HepG2 (cell line): ENCODE data around the gene ATP9B. TPM values are rescaled to one million over a fixed set of nuclear protein-coding genes. Genes with fewer than 3 reads are reported as not detected.

Experiments used
- ATAC-seq: fragments of 200-7000 bp; cut with Tn5 transposase; 3 replicates; pipeline ENCODE4 v1.9.1; 2020; ENCODE audit warnings: mild to moderate bottlenecking, moderate library complexity
- BruUV-seq: library from RNA; stranded (reverse); fragments of 400-500 nt; replicated peaks from 2 replicates; lab custom pipeline; 2021; lab: Mats Ljungman, UMichigan
- CTCF ChIA-PET: fragments of 300-600 bp; formaldehyde crosslinking; extraction: SDS; loops from one replicate; lab custom pipeline; 2021; ENCODE audit warnings: low total read pairs, inconsistent platforms, low intra/inter-chr PET ratio; lab: Yijun Ruan, JAX
- POLR2A ChIA-PET: fragments of 350-600 bp; sonication (Branson Sonifier 250); formaldehyde crosslinking; loops from one replicate; lab custom pipeline; 2020; ENCODE audit warnings: antibody characterized with exemption, inconsistent platforms; lab: Yijun Ruan, JAX
- DNase-seq: peaks from one replicate; pipeline ENCODE4 v3.0.0-alpha.2; 2015; ENCODE audit warnings: low spot score
- FAIRE-seq: peaks from 3 replicates; lab custom pipeline; 2011; peaks lifted over from hg19 to GRCh38; lab: Jason Lieb, UNC
- H2AFZ ChIP-seq: one replicate; pipeline ENCODE4 v1.6.1; 2011; ENCODE audit warnings: low read length, inconsistent platforms
- H3K27ac ChIP-seq: fragments of 300-600 bp; 3 replicates; pipeline ENCODE4 v1.8.0; 2011; ENCODE audit warnings: mixed run types, mild to moderate bottlenecking, mixed read lengths, low read length, inconsistent platforms; ENCODE audit not compliant: insufficient read depth; ENCODE audit errors: extremely low read length
- H3K27me3 ChIP-seq, 2 experiments: fragments of 200-600 bp in 1 of 2; 2 replicates in 1 of 2; 3 replicates in 1 of 2; pipeline versions ENCODE4 v1.6.0 to v1.8.0; 2011; ENCODE audit warnings: low read length in 2 of 2, mild to moderate bottlenecking in 2 of 2, moderate library complexity in 2 of 2, inconsistent platforms in 1 of 2; ENCODE audit not compliant: insufficient read depth in 2 of 2, control insufficient read depth in 1 of 2
- H3K36me3 ChIP-seq, 2 experiments: fragments of 200-600 bp in 1 of 2; replicated peaks in 1 of 2; 2 replicates in 1 of 2; 3 replicates in 1 of 2; pipeline versions ENCODE4 v1.5.1 to v1.8.0; 2011; ENCODE audit warnings: low read length in 2 of 2, inconsistent platforms in 1 of 2; ENCODE audit not compliant: insufficient read depth in 2 of 2, control insufficient read depth in 1 of 2
- H3K4me1 ChIP-seq: 2 replicates; pipeline ENCODE4 v1.5.1; 2012; ENCODE audit warnings: low read length, inconsistent platforms; ENCODE audit not compliant: insufficient read depth
- H3K4me2 ChIP-seq: 2 replicates; pipeline ENCODE4 v1.6.0; 2011; ENCODE audit warnings: low read depth, low read length, inconsistent platforms
- H3K4me3 ChIP-seq, 3 experiments: fragments of 200-600 bp in 1 of 3; sonication (generic), shearing (Covaris generic) in 1 of 3; replicated peaks in 1 of 3; 2 replicates each; pipeline ENCODE4 v1.5.1; 2011 to 2016; ENCODE audit warnings: low read length in 3 of 3, inconsistent platforms in 2 of 3, low read depth in 2 of 3, mild to moderate bottlenecking in 2 of 3, control low read depth in 1 of 3, mixed read lengths in 1 of 3; ENCODE audit not compliant: insufficient read depth in 1 of 3
- H3K79me2 ChIP-seq: one replicate; pipeline ENCODE4 v1.6.1; 2011; ENCODE audit warnings: low read length, inconsistent platforms; ENCODE audit not compliant: insufficient read depth
- H3K9ac ChIP-seq: 2 replicates; pipeline ENCODE4 v1.6.0; 2011; ENCODE audit warnings: mild to moderate bottlenecking, low read depth, low read length, inconsistent platforms; ENCODE audit not compliant: insufficient read depth
- H3K9me3 ChIP-seq: 2 replicates; pipeline ENCODE4 v1.5.1; 2012; ENCODE audit warnings: mild to moderate bottlenecking, low read length
- H4K20me1 ChIP-seq: 2 replicates; pipeline ENCODE4 v1.6.0; 2011; ENCODE audit warnings: inconsistent platforms, mild to moderate bottlenecking, low read length, moderate library complexity; ENCODE audit not compliant: insufficient read depth
- AKAP8 ChIP-seq: sonication (generic); formaldehyde crosslinking; IDR thresholded peaks from 2 replicates; pipeline ENCODE4 v1.5.1; 2020; ENCODE audit warnings: mild to moderate bottlenecking, missing genetic modification reagents
- ARID3A ChIP-seq: IDR thresholded peaks from 2 replicates; pipeline ENCODE4 v1.6.1; 2012; ENCODE audit warnings: low read depth, low read length, improper control_type of control experiment
- EHMT2 ChIP-seq: fragments of 200-600 bp; sonication (generic); IDR thresholded peaks from 2 replicates; pipeline ENCODE4 v1.7.0; 2017; ENCODE audit warnings: antibody characterized with exemption, low read depth, low read length, borderline replicate concordance
- HNRNPL ChIP-seq: fragments of 200-400 bp; formaldehyde crosslinking; IDR thresholded peaks from 2 replicates; pipeline ENCODE4 v1.6.1; 2017; ENCODE audit warnings: mild to moderate bottlenecking, low read depth, low read length
- HNRNPLL ChIP-seq: fragments of 200-400 bp; formaldehyde crosslinking; IDR thresholded peaks from 2 replicates; pipeline ENCODE4 v1.6.1; 2017; ENCODE audit warnings: mild to moderate bottlenecking, low read depth, low read length; ENCODE audit not compliant: poor library complexity, severe bottlenecking
- IRF2 ChIP-seq: IDR thresholded peaks from 2 replicates; pipeline ENCODE4 v1.6.1; 2018; ENCODE audit warnings: missing genetic modification reagents, missing compliant biosample characterization
- KLF6 ChIP-seq: IDR thresholded peaks from 2 replicates; pipeline ENCODE4 v1.8.0; 2016; ENCODE audit warnings: missing biosample characterization, missing genetic modification reagents
- KLF9 ChIP-seq: IDR thresholded peaks from 2 replicates; pipeline ENCODE4 v1.6.1; 2016; ENCODE audit warnings: low read depth
- PRDM10 ChIP-seq: sonication (generic); formaldehyde crosslinking; IDR thresholded peaks from 2 replicates; pipeline ENCODE4 v1.4.0; 2020; ENCODE audit warnings: low read depth, missing genetic modification reagents
- TEF ChIP-seq: sonication (generic); formaldehyde crosslinking; IDR thresholded peaks from 2 replicates; pipeline ENCODE4 v1.5.0; 2020; ENCODE audit warnings: missing genetic modification reagents
- ZNF138 ChIP-seq: sonication (generic); formaldehyde crosslinking; IDR thresholded peaks from 2 replicates; pipeline ENCODE4 v1.5.0; 2020; ENCODE audit warnings: mild to moderate bottlenecking, low read depth, missing genetic modification reagents
- ZNF777 ChIP-seq: sonication (generic); formaldehyde crosslinking; IDR thresholded peaks from 2 replicates; pipeline ENCODE4 v1.4.0; 2020; ENCODE audit warnings: missing genetic modification reagents
- WGBS: methylation state at CpG from one replicate; pipeline ENCODE4 v1.1.6; 2017; ENCODE audit warnings: low lambda C conversion rate; 5-methylcytosine and 5-hydroxymethylcytosine counted together
- in situ Hi-C: cut with HindIII; loops from 2 replicates; pipeline ENCODE4 v1.10.0; 2017; ENCODE audit warnings: low pct_unique_long_range_greater_than_20kb; ENCODE audit not compliant: extremely low pct_ligation_motif_present
- intact Hi-C: fragments of 100-400 bp; cut with micrococcal nuclease; formaldehyde crosslinking; loops from one replicate; pipeline ENCODE4 v1.10.0; 2022; ENCODE audit not compliant: unreplicated experiment
- polyA plus RNA-seq, 8 experiments: library from polyadenylated mRNA; depleted of rRNA in 3 of 8; stranded (reverse) in 7 of 8; unstranded in 1 of 8; fragments of >200 nt; fragmentation: Illumina TruSeq in 4 of 8; extraction: Trizol in 4 of 8; gene quantifications; 2 replicates each; pipeline versions ENCODE4 v1.2.1 to v1.2.3, GENCODE V29; 2011 to 2016; ENCODE audit warnings: low read depth in 4 of 8, missing spikeins in 1 of 8, mixed read lengths in 1 of 8; ENCODE audit not compliant: insufficient read depth in 1 of 8
- total RNA-seq, 5 experiments: library from RNA; depleted of rRNA; stranded (reverse); fragments of >200 nt; fragmentation: Illumina TruSeq; extraction: Trizol; gene quantifications; 2 replicates each; pipeline ENCODE4 v1.2.3, GENCODE V29; 2016; ENCODE audit warnings: low read depth in 1 of 5

ATP9B gene
- total and polyA plus RNA-seq, 2 of the 13 experiments (the other 11 are each of a cell fraction or from before 2014, with no cell fraction given), result 10.8 to 11.3 TPM

GRCh38 chr18:79118797-79119196 lies 49.6 kb downstream of the ATP9B start:
- no TSS peak for BruUV-seq
- POLR2A ChIA-PET, result no interaction called here
- in situ Hi-C loops (no loop called here), intact Hi-C loops (no loop called here)
- no peaks in the 10 kb centered on the region for H4K20me1 ChIP-seq
- no peak for TF ChIP-seq KLF9
- no peak for TF ChIP-seq ZNF138 (CRISPR knock-in tag)
- TF ChIP-seq HNRNPLL, result no peak
- no peak for TF ChIP-seq IRF2 (CRISPR knock-in tag)
- no peak overlapping the region for H3K4me2 ChIP-seq
- CTCF ChIA-PET, result no interaction called here
- ATAC-seq, result no peak
- no peak overlapping the region for H3K27ac ChIP-seq
- no peaks in the 10 kb centered on the region for H3K27me3 ChIP-seq
- H3K9me3 ChIP-seq, result no peaks in the 10 kb centered on the region
- H3K36me3 ChIP-seq, result peaks cover 2 to 4% of the 10 kb centered on the region in 2 experiments; a peak in 2 of 5 replicates
- 96% methylated on average over 5 of the region's 5 CpGs for WGBS
- no peak overlapping the region for H3K9ac ChIP-seq
- H3K4me1 ChIP-seq, result no peaks in the 10 kb centered on the region
- no peak for DNase-seq
- H3K79me2 ChIP-seq, result no peaks in the 10 kb centered on the region
- H2AFZ ChIP-seq, result no peak overlapping the region
- no peak for FAIRE-seq
- no peak overlapping the region for H3K4me3 ChIP-seq

- Histone ChIP-seq H3K27ac (no peak overlapping the region), H3K4me1 (no peaks in the 10 kb centered on the region), H3K4me3 (no peak overlapping the region), H3K36me3 (no peaks in the 10 kb centered on the region; a peak in 2 of 5 replicates), H3K9me3 (no peaks in the 10 kb centered on the region), H3K4me2 (no peak overlapping the region), H4K20me1 (no peaks in the 10 kb centered on the region), H3K27me3 (no peaks in the 10 kb centered on the region), H3K79me2 (no peaks in the 10 kb centered on the region), H2AFZ (no peak overlapping the region), H3K9ac (no peak overlapping the region)
- WGBS, result 99% methylated on average over 2 of the region's 2 CpGs
- ChIA-PET CTCF (no interaction called here), POLR2A (no interaction called here)
- no peak for DNase-seq
- in situ Hi-C loops, result no loop called here
- BruUV-seq, result no TSS peak
- intact Hi-C loops, result no loop called here
- no peak for ATAC-seq
- FAIRE-seq, result no peak
- TF ChIP-seq TEF (CRISPR knock-in tag), result no peak
- no peak for TF ChIP-seq ZNF777 (CRISPR knock-in tag)
- TF ChIP-seq HNRNPL, result no peak
- no peak for TF ChIP-seq PRDM10
- no peak for TF ChIP-seq AKAP8
- no peak for TF ChIP-seq EHMT2
- TF ChIP-seq ARID3A, result no peak
- TF ChIP-seq KLF6 (CRISPR knock-in tag), result no peak
These were observed 52.7 kb downstream of the ATP9B start for GRCh38 chr18:79121746-79122474.
